ENCODE results near the gene OPHN1. TPM values are rescaled to one million over a fixed set of nuclear protein-coding genes. Genes with fewer than 3 reads are reported as not detected.

The OPHN1 gene
- total and polyA plus RNA-seq, 7 donors = 0.47 to 3.7 (median 2.4) TPM

DNA sequence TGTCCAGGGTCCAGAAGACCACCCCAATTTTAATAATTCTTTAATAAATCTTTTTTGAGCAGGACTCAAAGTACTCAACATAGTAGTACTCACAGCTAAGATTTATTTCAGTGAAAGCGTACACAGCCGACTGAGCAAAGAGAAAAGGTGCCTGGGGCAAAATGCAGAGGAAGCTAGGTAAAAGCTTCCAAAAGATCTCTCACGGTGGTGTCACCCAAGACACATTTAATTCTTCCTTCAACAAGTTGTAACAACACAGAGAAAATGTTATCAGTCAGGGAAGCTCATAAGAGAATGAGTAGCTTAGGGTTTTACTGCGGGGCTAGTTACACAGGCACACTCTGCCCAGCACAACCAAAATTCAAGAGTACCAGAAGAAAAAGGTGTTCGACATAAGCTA, 201.1 kb downstream of the OPHN1 start:
- Histone ChIP-seq H3K9me3 (no peaks in the 10 kb centered on the region), H3K36me3 (ENCODE audit: insufficient read depth in 1 of 2, low read depth in 1 of 2) (no peaks in the 10 kb centered on the region), H3K27ac (no peak overlapping the region), H3K27me3 (ENCODE audit: insufficient read depth in 3 of 3, low read length in 2 of 3) (no peaks in the 10 kb centered on the region), H3K4me3 (no peak overlapping the region), H3K4me1 (no peaks in the 10 kb centered on the region)
- DNase-seq (no peak), ATAC-seq (no peak)
- 63 to 68% (median 63%) methylated on average over 5 of the region's 5 CpGs for WGBS, 3 donors
- intact Hi-C loops (cut with DNase I) = no loop called here
- TF ChIP-seq, protein P1, sequence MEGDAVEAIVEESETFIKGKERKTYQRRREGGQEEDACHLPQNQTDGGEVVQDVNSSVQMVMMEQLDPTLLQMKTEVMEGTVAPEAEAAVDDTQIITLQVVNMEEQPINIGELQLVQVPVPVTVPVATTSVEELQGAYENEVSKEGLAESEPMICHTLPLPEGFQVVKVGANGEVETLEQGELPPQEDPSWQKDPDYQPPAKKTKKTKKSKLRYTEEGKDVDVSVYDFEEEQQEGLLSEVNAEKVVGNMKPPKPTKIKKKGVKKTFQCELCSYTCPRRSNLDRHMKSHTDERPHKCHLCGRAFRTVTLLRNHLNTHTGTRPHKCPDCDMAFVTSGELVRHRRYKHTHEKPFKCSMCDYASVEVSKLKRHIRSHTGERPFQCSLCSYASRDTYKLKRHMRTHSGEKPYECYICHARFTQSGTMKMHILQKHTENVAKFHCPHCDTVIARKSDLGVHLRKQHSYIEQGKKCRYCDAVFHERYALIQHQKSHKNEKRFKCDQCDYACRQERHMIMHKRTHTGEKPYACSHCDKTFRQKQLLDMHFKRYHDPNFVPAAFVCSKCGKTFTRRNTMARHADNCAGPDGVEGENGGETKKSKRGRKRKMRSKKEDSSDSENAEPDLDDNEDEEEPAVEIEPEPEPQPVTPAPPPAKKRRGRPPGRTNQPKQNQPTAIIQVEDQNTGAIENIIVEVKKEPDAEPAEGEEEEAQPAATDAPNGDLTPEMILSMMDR (IDR thresholded peaks at IDR 0.05) = no peak

DNA sequence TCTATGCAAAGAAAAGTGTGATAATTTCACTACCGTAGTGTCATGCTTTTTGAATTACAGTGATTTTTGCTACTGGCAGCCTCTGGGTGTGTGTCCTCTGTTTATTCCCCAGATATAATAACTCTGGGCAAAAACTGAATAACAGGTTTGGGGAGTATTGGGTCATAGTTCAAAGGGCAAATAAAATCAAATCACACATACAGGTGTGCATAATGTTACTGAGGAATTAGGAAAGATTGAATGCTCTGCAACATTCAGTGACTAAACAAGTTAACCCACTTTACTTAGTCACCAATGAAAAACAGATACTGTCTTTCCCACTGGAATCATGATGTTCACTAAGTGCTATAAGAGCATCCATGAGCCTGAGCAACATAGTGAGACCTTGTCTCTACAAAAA, 224.3 kb downstream of the OPHN1 start:
- Histone ChIP-seq H3K4me1 (no peaks in the 10 kb centered on the region), H3K9me3 (no peaks in the 10 kb centered on the region), H3K27me3 (ENCODE audit: insufficient read depth in 3 of 3, low read length in 2 of 3) (peaks cover 0 to 19% (median 0%) of the 10 kb centered on the region in 3 donors), H3K4me3 (no peak overlapping the region), H3K36me3 (ENCODE audit: insufficient read depth in 1 of 2, low read depth in 1 of 2) (no peaks in the 10 kb centered on the region), H3K27ac (no peak overlapping the region)
- 93 to 100% (median 95%) methylated on average over 1 of the region's 1 CpG for WGBS, 3 donors
- ATAC-seq (no peak), DNase-seq (no peak)
- intact Hi-C loops (cut with DNase I) = no loop called here
- TF ChIP-seq, protein P1 (IDR thresholded peaks at IDR 0.05) = no peak

- TF ChIP-seq, protein P1 (IDR thresholded peaks at IDR 0.05) = no peak
Measured at GRCh38 chrX:68204521-68205038, 228.7 kb downstream of the OPHN1 start.

DNA sequence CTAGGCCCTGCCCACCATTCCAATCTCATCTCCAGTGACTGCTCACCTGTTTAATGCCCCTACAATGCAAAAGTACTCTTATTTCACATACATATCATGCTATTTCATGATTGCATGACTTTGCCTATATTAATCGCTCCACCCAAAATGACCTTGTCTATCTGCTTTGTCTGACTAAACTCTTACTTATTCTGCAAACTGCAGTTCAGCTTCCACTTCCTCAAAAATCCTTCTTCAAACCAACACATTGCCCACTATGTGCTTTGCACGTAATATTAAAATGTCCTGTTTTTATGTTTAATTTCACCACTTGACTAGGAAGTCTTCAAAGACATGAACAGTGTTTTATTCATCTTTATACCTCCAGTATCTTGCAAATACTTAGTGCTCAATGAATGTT, 229.6 kb downstream of the OPHN1 start:
- intact Hi-C loops (cut with DNase I) = no loop called here
- Histone ChIP-seq H3K27ac (no peak overlapping the region), H3K27me3 (ENCODE audit: insufficient read depth in 3 of 3, low read length in 2 of 3) (peaks cover 0 to 11% (median 0%) of the 10 kb centered on the region in 3 donors), H3K36me3 (ENCODE audit: insufficient read depth in 1 of 2, low read depth in 1 of 2) (no peaks in the 10 kb centered on the region), H3K4me1 (no peaks in the 10 kb centered on the region), H3K4me3 (no peak overlapping the region), H3K9me3 (no peaks in the 10 kb centered on the region)
- DNase-seq (no peak), ATAC-seq (no peak)
- 87 to 95% (median 91%) methylated on average over 2 of the region's 2 CpGs for WGBS, 3 donors
- TF ChIP-seq, protein P1 (IDR thresholded peaks at IDR 0.05) = no peak

More at GRCh38 chrX:68204521-68205038, 228.7 kb downstream of the OPHN1 start:
- peaks cover 0 to 14% (median 0%) of the 10 kb centered on the region in 3 donors for H3K27me3 ChIP-seq (ENCODE audit: insufficient read depth in 3 of 3, low read length in 2 of 3)
- H3K27ac ChIP-seq = no peak overlapping the region
- no peaks in the 10 kb centered on the region for H3K4me1 ChIP-seq
- H3K9me3 ChIP-seq = no peaks in the 10 kb centered on the region
- H3K4me3 ChIP-seq = no peak overlapping the region
- no peaks in the 10 kb centered on the region for H3K36me3 ChIP-seq (ENCODE audit: insufficient read depth in 1 of 2, low read depth in 1 of 2)
- intact Hi-C loops (cut with DNase I) = no loop called here
- no peak for DNase-seq
- no peak for ATAC-seq
- WGBS, 3 donors = 78 to 90% (median 89%) methylated on average over 1 of the region's 1 CpG

DNA sequence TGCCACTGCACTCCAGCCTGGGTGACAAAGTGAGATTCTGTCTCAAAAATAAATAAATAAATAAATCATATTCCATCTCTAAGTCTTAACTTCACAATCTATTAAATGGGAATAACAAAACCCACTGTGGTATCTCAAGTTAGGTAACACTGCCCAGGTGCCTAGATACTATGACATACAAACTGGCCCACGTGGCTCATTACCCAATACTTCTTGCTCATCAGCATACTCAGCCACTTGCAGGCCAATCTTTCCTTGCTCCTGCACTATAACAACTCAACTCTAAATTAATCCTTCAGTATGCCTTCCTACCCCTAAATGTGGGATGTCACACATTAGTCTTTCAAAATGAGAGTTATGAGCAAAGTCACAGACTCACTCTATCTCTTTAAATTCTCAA, 230.1 kb downstream of the OPHN1 start:
- ATAC-seq (peak in 1 of 4 donors; percentile 37), DNase-seq (no peak)
- Histone ChIP-seq H3K27ac (no peak overlapping the region), H3K4me3 (no peak overlapping the region), H3K27me3 (ENCODE audit: insufficient read depth in 3 of 3, low read length in 2 of 3) (peaks cover 0 to 7% (median 0%) of the 10 kb centered on the region in 3 donors), H3K4me1 (no peaks in the 10 kb centered on the region), H3K9me3 (no peaks in the 10 kb centered on the region), H3K36me3 (ENCODE audit: insufficient read depth in 1 of 2, low read depth in 1 of 2) (no peaks in the 10 kb centered on the region)
- 70 to 80% (median 76%) methylated on average over 1 of the region's 1 CpG for WGBS, 3 donors
- TF ChIP-seq, protein P1 (IDR thresholded peaks at IDR 0.05) = no peak
- intact Hi-C loops (cut with DNase I) = no loop called here

Measured in psoas muscle (tissue), 8 donors.